Hepatocyte (in vitro differentiated cells): Measurements from ENCODE around the gene EWSR1. TPM values are rescaled to one million over a fixed set of nuclear protein-coding genes. Genes with fewer than 3 reads are reported as not detected.

Experiments
- DNase-seq: peaks from one replicate; pipeline ENCODE4 v3.0.0-alpha.2; 2016; ENCODE audit warnings: low spot score
- H2AFZ ChIP-seq: fragments of 200-600 bp; sonication (generic); 2 replicates; pipeline ENCODE4 v1.6.0; 2016; ENCODE audit warnings: antibody characterized with exemption, mild to moderate bottlenecking
- H3K27ac ChIP-seq: fragments of 200-600 bp; sonication (generic); 2 replicates; pipeline ENCODE4 v1.5.1; 2016; ENCODE audit warnings: mild to moderate bottlenecking
- H3K27me3 ChIP-seq: fragments of 200-600 bp; sonication (generic); 2 replicates; pipeline ENCODE4 v1.6.1; 2016
- H3K36me3 ChIP-seq: fragments of 200-600 bp; sonication (generic); replicated peaks from 2 replicates; pipeline ENCODE4 v1.5.1; 2016; ENCODE audit warnings: low read depth; ENCODE audit not compliant: insufficient read depth
- H3K4me1 ChIP-seq: fragments of 200-600 bp; sonication (generic); 2 replicates; pipeline ENCODE4 v1.5.1; 2016; ENCODE audit warnings: mild to moderate bottlenecking, moderate library complexity; ENCODE audit not compliant: insufficient read depth
- H3K4me2 ChIP-seq: fragments of 200-600 bp; sonication (generic); 2 replicates; pipeline ENCODE4 v1.6.0; 2016
- H3K4me3 ChIP-seq: fragments of 200-600 bp; sonication (generic); 2 replicates; pipeline ENCODE4 v1.5.1; 2016; ENCODE audit warnings: mild to moderate bottlenecking
- H3K79me2 ChIP-seq: fragments of 200-600 bp; sonication (generic); 2 replicates; pipeline ENCODE4 v1.6.0; 2017; ENCODE audit warnings: mild to moderate bottlenecking
- H3K9me2 ChIP-seq: fragments of 200-600 bp; sonication (generic); replicated peaks from 2 replicates; pipeline ENCODE4 v1.6.0; 2017; ENCODE audit warnings: mild to moderate bottlenecking; ENCODE audit not compliant: insufficient read depth
- H3K9me3 ChIP-seq: fragments of 200-600 bp; sonication (generic); 2 replicates; pipeline ENCODE4 v1.5.1; 2016; ENCODE audit warnings: low read depth, mild to moderate bottlenecking
- H4K20me1 ChIP-seq: fragments of 200-600 bp; sonication (generic); 2 replicates; pipeline ENCODE4 v1.6.0; 2016; ENCODE audit warnings: mild to moderate bottlenecking; ENCODE audit not compliant: insufficient read depth, poor library complexity, severe bottlenecking
- CTCF ChIP-seq: fragments of 200-600 bp; sonication (generic); IDR thresholded peaks from 2 replicates; pipeline ENCODE4 v1.5.1; 2016; ENCODE audit warnings: antibody characterized with exemption, mild to moderate bottlenecking; ENCODE audit not compliant: poor library complexity
- EZH2 ChIP-seq: fragments of 200-600 bp; sonication (generic); IDR thresholded peaks from 2 replicates; pipeline ENCODE4 v1.6.1; 2016; ENCODE audit warnings: antibody characterized with exemption, mild to moderate bottlenecking, borderline replicate concordance
- EZH2phosphoT487 ChIP-seq: fragments of 200-600 bp; sonication (generic); IDR thresholded peaks from one replicate; pipeline ENCODE4 v1.6.1; 2018; ENCODE audit warnings: antibody characterized with exemption, mild to moderate bottlenecking, low read depth, moderate library complexity; ENCODE audit not compliant: unreplicated experiment, severe bottlenecking
- WGBS: methylation state at CpG from one replicate; pipeline ENCODE4 v1.1.6; 2016; ENCODE audit warnings: low lambda C conversion rate; ENCODE audit errors: missing lambda C conversion rate; 5-methylcytosine and 5-hydroxymethylcytosine counted together
- polyA plus RNA-seq: library from polyadenylated mRNA; unstranded; fragments of >200 nt; fragmentation: Nextera tagmentation; extraction: Ambion mirVana; gene quantifications from 2 replicates; pipeline ENCODE4 v1.2.1, GENCODE V29; 2016
- total RNA-seq: library from RNA; depleted of rRNA; stranded (reverse); fragments of >200 nt; gene quantifications from 2 replicates; pipeline ENCODE4 v1.2.3, GENCODE V29; 2014

EWSR1 gene
- total and polyA plus RNA-seq, 2 experiments from 2014 or later = 161 to 269 TPM

GRCh38 chr22:29313126-29313575 lies 45.1 kb downstream of the EWSR1 start:
- Histone ChIP-seq H3K27me3 (peaks cover 37% of the 10 kb centered on the region), H3K79me2 (no peaks in the 10 kb centered on the region), H4K20me1 (no peaks in the 10 kb centered on the region), H3K4me3 (no peak overlapping the region), H3K9me3 (no peaks in the 10 kb centered on the region), H2AFZ (no peak overlapping the region), H3K4me1 (peaks cover 18% of the 10 kb centered on the region), H3K36me3 (no peaks in the 10 kb centered on the region), H3K27ac (no peak overlapping the region), H3K9me2 (no peaks in the 10 kb centered on the region), H3K4me2 (no peak overlapping the region)
- 38% methylated on average over 28 of the region's 44 CpGs for WGBS
- DNase-seq = no peak
- TF ChIP-seq CTCF (peak; percentile 41), EZH2phosphoT487 (no peak), EZH2 (no peak)

- Histone ChIP-seq H3K4me2 (peak overlapping the region; percentile 85), H3K9me2 (no peaks in the 10 kb centered on the region), H3K36me3 (no peaks in the 10 kb centered on the region), H4K20me1 (no peaks in the 10 kb centered on the region), H3K79me2 (no peaks in the 10 kb centered on the region), H3K4me3 (no peak overlapping the region), H3K27me3 (peaks cover 37% of the 10 kb centered on the region), H3K27ac (no peak overlapping the region), H2AFZ (no peak overlapping the region), H3K4me1 (peaks cover 18% of the 10 kb centered on the region), H3K9me3 (no peaks in the 10 kb centered on the region)
- no peak for TF ChIP-seq EZH2phosphoT487
- TF ChIP-seq CTCF = no peak
- TF ChIP-seq EZH2 = no peak
- no peak for DNase-seq
- 71% methylated on average over 39 of the region's 51 CpGs for WGBS
Observed at GRCh38 chr22:29313576-29314466, 45.8 kb downstream of the EWSR1 start.

- Histone ChIP-seq H3K79me2 (no peaks in the 10 kb centered on the region), H4K20me1 (no peaks in the 10 kb centered on the region), H3K27ac (no peak overlapping the region), H3K27me3 (peaks cover 37% of the 10 kb centered on the region), H3K4me3 (no peak overlapping the region), H3K9me3 (no peaks in the 10 kb centered on the region), H3K4me2 (peak overlapping the region; percentile 85), H3K36me3 (no peaks in the 10 kb centered on the region), H2AFZ (no peak overlapping the region), H3K4me1 (peaks cover 13% of the 10 kb centered on the region), H3K9me2 (no peaks in the 10 kb centered on the region)
- WGBS = 11% methylated on average over 51 of the region's 69 CpGs
- no peak for DNase-seq
- TF ChIP-seq EZH2phosphoT487 (no peak), CTCF (no peak), EZH2 (peak; percentile 75)
Observed at GRCh38 chr22:29314537-29315285, 46.6 kb downstream of the EWSR1 start.
